Naive thymus-derived CD4-positive, alpha-beta T cell (primary cell): Measurements from ENCODE around the gene OR52H1. TPM values are rescaled to one million over a fixed set of nuclear protein-coding genes. Genes with fewer than 3 reads are reported as not detected.

Experiments
- ATAC-seq: fragments of 150-1000 bp; cut with Tn5 transposase; 2 replicates; pipeline ENCODE4 v1.10.0; 2021; ENCODE audit warnings: mild to moderate bottlenecking, moderate library complexity
- CTCF ChIA-PET: fragments of 350-600 bp; sonication (Branson Sonifier 250); formaldehyde crosslinking; loops from one replicate; lab custom pipeline; 2021; ENCODE audit warnings: antibody characterized with exemption; lab: Charles Lee
- POLR2A ChIA-PET: fragments of 350-600 bp; sonication (Branson Sonifier 250); formaldehyde crosslinking; loops from one replicate; lab custom pipeline; 2021; ENCODE audit warnings: antibody characterized with exemption, inconsistent platforms; lab: Charles Lee
- DNase-seq, 9 donors: peaks; one replicate each; pipeline versions ENCODE4 v3.0.0 to v3.0.0-alpha.2; 2020 to 2022; ENCODE audit warnings: mixed read lengths in 1 of 9
- H3K27ac ChIP-seq: one replicate; pipeline ENCODE4 v1.7.0; 2013; ENCODE audit warnings: mild to moderate bottlenecking, low read depth, low read length, moderate library complexity
- H3K27me3 ChIP-seq, 2 donors: one replicate each; pipeline ENCODE4 v1.7.0; 2013; ENCODE audit warnings: low read length in 2 of 2, mild to moderate bottlenecking in 2 of 2, moderate library complexity in 2 of 2; ENCODE audit not compliant: control insufficient read depth in 2 of 2, insufficient read depth in 2 of 2
- H3K36me3 ChIP-seq, 3 experiments: 1 replicate in 2 of 3; 2 replicates in 1 of 3; pipeline ENCODE4 v1.7.0; 2013; ENCODE audit warnings: low read length in 3 of 3, mild to moderate bottlenecking in 3 of 3, moderate library complexity in 1 of 3; ENCODE audit not compliant: insufficient read depth in 3 of 3, control insufficient read depth in 2 of 3
- H3K4me1 ChIP-seq, 2 donors: one replicate each; pipeline ENCODE4 v1.7.0; 2013; ENCODE audit warnings: low read length in 2 of 2, mild to moderate bottlenecking in 2 of 2, moderate library complexity in 1 of 2; ENCODE audit not compliant: control insufficient read depth in 2 of 2, insufficient read depth in 2 of 2
- H3K4me3 ChIP-seq: 2 replicates; pipeline ENCODE4 v1.7.0; 2013; ENCODE audit warnings: mild to moderate bottlenecking, low read length
- H3K9me3 ChIP-seq, 3 experiments: 1 replicate in 2 of 3; 2 replicates in 1 of 3; pipeline ENCODE4 v1.7.0; 2013; ENCODE audit warnings: low read length in 3 of 3; ENCODE audit not compliant: control insufficient read depth in 2 of 3
- H3K27ac Mint-ChIP-seq, 9 donors: one replicate each; pipeline ENCODE4 v1.8.0; 2020 to 2022; ENCODE audit warnings: mixed read lengths in 9 of 9, mild to moderate bottlenecking in 8 of 9, moderate library complexity in 5 of 9, inconsistent platforms in 2 of 9
- H3K27me3 Mint-ChIP-seq, 5 donors: one replicate each; pipeline ENCODE4 v1.8.0; 2021 to 2022; ENCODE audit warnings: mixed read lengths in 5 of 5, mild to moderate bottlenecking in 1 of 5
- H3K36me3 Mint-ChIP-seq, 5 donors: one replicate each; pipeline ENCODE4 v1.8.0; 2020 to 2022; ENCODE audit warnings: mixed read lengths in 5 of 5, mild to moderate bottlenecking in 3 of 5, inconsistent platforms in 1 of 5
- H3K4me1 Mint-ChIP-seq, 7 donors: one replicate each; pipeline ENCODE4 v1.8.0; 2020 to 2022; ENCODE audit warnings: mixed read lengths in 7 of 7, mild to moderate bottlenecking in 3 of 7, inconsistent platforms in 1 of 7
- H3K4me3 Mint-ChIP-seq, 10 donors: one replicate each; pipeline ENCODE4 v1.8.0; 2020 to 2022; ENCODE audit warnings: mild to moderate bottlenecking in 10 of 10, mixed read lengths in 10 of 10, moderate library complexity in 6 of 10, inconsistent platforms in 2 of 10
- H3K9me3 Mint-ChIP-seq, 11 donors: one replicate each; pipeline ENCODE4 v1.8.0; 2020 to 2022; ENCODE audit warnings: mixed read lengths in 11 of 11, mild to moderate bottlenecking in 4 of 11, inconsistent platforms in 1 of 11, moderate library complexity in 1 of 11
- intact Hi-C, 2 donors: fragments of 100-400 bp; cut with micrococcal nuclease; formaldehyde crosslinking; loops; one replicate each; pipeline ENCODE4 v1.15.1; 2023
- polyA plus RNA-seq, 2 donors: library from polyadenylated mRNA; unstranded; fragments of 300-500 nt; fragmentation: Illumina TruSeq; gene quantifications; one replicate each; pipeline ENCODE4 v1.2.3, GENCODE V29; 2021
- total RNA-seq, 6 experiments: library from RNA in 5 of 6; stranded (reverse) in 5 of 6; gene quantifications; 1 replicate in 5 of 6; 2 replicates in 1 of 6; pipeline ENCODE4 v1.2.3 and lab custom pipeline; 2021 to 2026

The OR52H1 gene
- total and polyA plus RNA-seq, 7 experiments from 2014 or later: 0.32 to 0.49 (median 0.48) TPM; not detected in 4

DNA sequence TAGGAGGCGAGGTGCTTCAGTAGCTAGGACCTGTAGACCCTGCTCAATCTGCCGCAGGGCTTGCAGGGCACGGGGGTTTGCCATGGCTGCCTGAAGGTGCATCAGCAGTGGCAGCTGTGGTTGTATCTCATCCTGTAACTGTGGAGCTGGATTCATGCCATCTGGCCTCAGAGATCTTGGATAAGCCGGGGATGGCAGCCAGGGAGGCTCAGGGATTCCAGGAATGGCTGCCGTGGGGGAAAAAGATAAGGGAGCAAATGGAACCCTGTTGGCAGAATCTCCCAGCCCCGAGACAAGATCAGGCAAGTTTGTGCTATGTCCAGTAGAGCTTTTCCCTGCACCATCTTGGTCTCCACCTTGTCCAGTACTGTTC is 40.4 kb downstream of the OR52H1 start:
- ChIA-PET POLR2A (no interaction called here), CTCF (no interaction called here)
- Histone ChIP-seq H3K4me3 (no peak overlapping the region), H3K27me3 (no peaks in the 10 kb centered on the region), H3K36me3 (no peaks in the 10 kb centered on the region), H3K9me3 (no peaks in the 10 kb centered on the region), H3K27ac (no peak overlapping the region), H3K4me1 (no peaks in the 10 kb centered on the region)
- peaks cover 2 to 15% (median 12%) of the 10 kb centered on the region in 5 donors for H3K27me3 Mint-ChIP-seq
- DNase-seq (no peak), ATAC-seq (no peak)
- H3K36me3 Mint-ChIP-seq: no peaks in the 10 kb centered on the region
- intact Hi-C loops: no loop called here
- no peaks in the 10 kb centered on the region for H3K9me3 Mint-ChIP-seq
- no peak overlapping the region for H3K4me3 Mint-ChIP-seq
- H3K4me1 Mint-ChIP-seq: no peaks in the 10 kb centered on the region
- no peak overlapping the region for H3K27ac Mint-ChIP-seq

GRCh38 chr11:5507177-5507932 is 41.0 kb downstream of the OR52H1 start:
- no peak overlapping the region for H3K27ac Mint-ChIP-seq
- H3K9me3 Mint-ChIP-seq: no peaks in the 10 kb centered on the region
- H3K4me1 Mint-ChIP-seq: no peaks in the 10 kb centered on the region
- no peak for DNase-seq
- Histone ChIP-seq H3K9me3 (no peaks in the 10 kb centered on the region), H3K36me3 (no peaks in the 10 kb centered on the region), H3K4me3 (no peak overlapping the region), H3K27me3 (no peaks in the 10 kb centered on the region), H3K27ac (no peak overlapping the region), H3K4me1 (no peaks in the 10 kb centered on the region)
- H3K27me3 Mint-ChIP-seq: peaks cover 5 to 18% (median 11%) of the 10 kb centered on the region in 5 donors
- ATAC-seq: no peak
- intact Hi-C loops: no loop called here
- ChIA-PET CTCF (no interaction called here), POLR2A (no interaction called here)
- no peaks in the 10 kb centered on the region for H3K36me3 Mint-ChIP-seq
- H3K4me3 Mint-ChIP-seq: no peak overlapping the region

DNA sequence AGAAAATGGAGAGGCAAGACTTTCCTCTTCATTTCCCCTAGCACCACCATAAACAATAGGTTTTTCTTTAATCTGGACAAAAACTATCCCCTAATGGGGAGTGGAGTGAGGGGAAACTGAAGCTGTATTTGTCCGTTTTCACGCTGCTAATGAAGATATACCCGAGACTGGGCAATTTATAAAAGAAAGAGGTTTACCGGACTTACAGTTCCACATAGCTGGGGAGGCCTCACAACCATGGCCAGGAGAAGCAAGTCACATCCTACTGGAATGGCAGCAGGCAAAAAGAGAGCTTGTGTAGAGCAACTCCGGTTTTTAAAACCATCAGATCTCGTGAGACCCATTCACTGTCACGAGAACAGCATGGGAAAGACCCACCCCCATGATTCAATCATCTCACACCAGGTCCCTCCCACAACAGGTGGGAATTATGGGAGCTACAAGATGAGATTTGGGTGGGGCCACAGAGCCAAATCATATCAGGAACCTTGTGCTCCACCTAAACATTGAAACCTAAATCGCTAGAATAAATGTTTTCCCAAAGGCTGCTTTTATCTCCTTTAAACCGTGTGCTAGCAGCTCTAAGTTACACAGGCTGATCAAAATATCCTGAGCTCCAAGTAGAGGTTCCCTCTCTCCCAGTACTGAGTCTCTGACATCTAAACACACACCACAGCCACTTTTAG is 42.8 kb downstream of the OR52H1 start:
- ChIA-PET POLR2A (no interaction called here), CTCF (no interaction called here)
- Histone ChIP-seq H3K4me3 (no peak overlapping the region), H3K27me3 (no peaks in the 10 kb centered on the region), H3K4me1 (no peaks in the 10 kb centered on the region), H3K27ac (no peak overlapping the region), H3K9me3 (no peaks in the 10 kb centered on the region), H3K36me3 (no peaks in the 10 kb centered on the region)
- Mint-ChIP-seq H3K36me3 (no peaks in the 10 kb centered on the region), H3K27me3 (peaks cover 3 to 21% (median 12%) of the 10 kb centered on the region in 5 donors), H3K4me1 (no peaks in the 10 kb centered on the region), H3K9me3 (no peaks in the 10 kb centered on the region), H3K4me3 (no peak overlapping the region), H3K27ac (no peak overlapping the region)
- ATAC-seq (no peak), DNase-seq (no peak)
- intact Hi-C loops: no loop called here

DNA sequence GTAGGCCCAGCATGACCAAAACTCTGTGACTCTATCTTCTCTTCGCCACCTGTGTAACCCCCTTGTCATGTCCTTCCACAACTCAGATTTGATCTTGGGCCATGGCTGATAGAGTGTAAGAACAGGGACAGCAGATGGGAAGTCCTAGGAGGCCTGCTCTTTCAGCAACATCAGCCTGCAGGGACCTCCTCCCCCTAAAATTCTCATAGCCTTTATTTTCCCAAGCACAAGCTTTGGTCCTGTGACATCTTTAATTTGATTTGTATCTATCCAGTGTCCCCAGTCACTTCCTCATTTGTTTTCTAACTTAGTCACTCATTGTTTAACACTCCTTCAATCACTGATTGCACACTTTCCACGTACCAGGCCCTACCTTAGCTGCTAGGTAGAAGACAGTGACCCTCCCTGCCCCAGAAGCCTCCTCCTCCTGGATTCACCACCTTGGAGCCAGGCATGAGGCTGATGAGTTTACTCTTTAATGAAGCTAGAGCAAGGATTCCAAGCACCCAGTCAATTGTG is 43.9 kb downstream of the OR52H1 start:
- no peak overlapping the region for H3K27ac Mint-ChIP-seq
- no peaks in the 10 kb centered on the region for H3K4me1 Mint-ChIP-seq
- ATAC-seq (no peak), DNase-seq (no peak)
- ChIA-PET POLR2A (no interaction called here), CTCF (no interaction called here)
- no peaks in the 10 kb centered on the region for H3K36me3 Mint-ChIP-seq
- H3K4me3 ChIP-seq: no peak overlapping the region
- H3K27me3 ChIP-seq: no peaks in the 10 kb centered on the region
- H3K4me3 Mint-ChIP-seq: no peak overlapping the region
- H3K9me3 Mint-ChIP-seq: peaks cover 0 to 2% (median 0%) of the 10 kb centered on the region in 11 donors
- H3K27me3 Mint-ChIP-seq: peaks cover 2 to 21% (median 12%) of the 10 kb centered on the region in 5 donors
- no peaks in the 10 kb centered on the region for H3K36me3 ChIP-seq
- no peaks in the 10 kb centered on the region for H3K9me3 ChIP-seq
- no peak overlapping the region for H3K27ac ChIP-seq
- no peaks in the 10 kb centered on the region for H3K4me1 ChIP-seq
- intact Hi-C loops: no loop called here

GRCh38 chr11:5500393-5500801 is 47.9 kb downstream of the OR52H1 start:
- DNase-seq: no peak
- Mint-ChIP-seq H3K4me1 (no peaks in the 10 kb centered on the region), H3K9me3 (peaks cover 0 to 3% (median 0%) of the 10 kb centered on the region in 11 donors), H3K27ac (no peak overlapping the region), H3K36me3 (no peaks in the 10 kb centered on the region), H3K27me3 (peaks cover 0 to 13% (median 8%) of the 10 kb centered on the region in 5 donors), H3K4me3 (no peak overlapping the region)
- Histone ChIP-seq H3K9me3 (no peaks in the 10 kb centered on the region), H3K4me3 (no peak overlapping the region), H3K4me1 (no peaks in the 10 kb centered on the region), H3K36me3 (no peaks in the 10 kb centered on the region), H3K27me3 (no peaks in the 10 kb centered on the region), H3K27ac (no peak overlapping the region)
- CTCF ChIA-PET: no interaction called here
- POLR2A ChIA-PET: no interaction called here
- ATAC-seq: no peak
- intact Hi-C loops: no loop called here

DNA sequence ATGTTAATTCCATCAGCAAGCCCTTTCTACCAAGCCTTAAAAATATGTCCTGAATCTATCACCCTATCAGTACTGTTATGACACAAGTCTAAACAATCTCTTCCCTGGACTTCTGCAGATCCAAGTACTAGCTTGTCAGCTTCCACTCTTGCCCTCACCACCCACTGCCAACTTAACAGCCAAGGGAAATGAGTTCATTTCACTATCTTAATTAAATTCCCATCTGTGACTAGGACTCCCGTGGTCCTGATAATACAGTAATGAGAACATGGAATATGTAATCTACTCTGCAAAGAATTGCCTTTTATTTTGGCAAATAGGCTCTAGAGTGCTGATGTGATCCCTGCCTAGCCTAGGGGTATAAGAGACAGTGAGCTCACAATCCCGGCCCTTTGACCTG is 48.7 kb downstream of the OR52H1 start:
- ATAC-seq: no peak
- Histone ChIP-seq H3K27me3 (no peaks in the 10 kb centered on the region), H3K4me1 (no peaks in the 10 kb centered on the region), H3K4me3 (no peak overlapping the region), H3K36me3 (no peaks in the 10 kb centered on the region), H3K27ac (no peak overlapping the region), H3K9me3 (no peaks in the 10 kb centered on the region)
- no peak overlapping the region for H3K4me3 Mint-ChIP-seq
- no peak overlapping the region for H3K27ac Mint-ChIP-seq
- H3K36me3 Mint-ChIP-seq: no peaks in the 10 kb centered on the region
- intact Hi-C loops: no loop called here
- H3K4me1 Mint-ChIP-seq: no peaks in the 10 kb centered on the region
- CTCF ChIA-PET: no interaction called here
- DNase-seq: no peak
- peaks cover 0 to 3% (median 0%) of the 10 kb centered on the region in 11 donors for H3K9me3 Mint-ChIP-seq
- POLR2A ChIA-PET: no interaction called here
- H3K27me3 Mint-ChIP-seq: peaks cover 0 to 12% (median 8%) of the 10 kb centered on the region in 5 donors
